HepG2 (cell line): Measurements from ENCODE around the gene NRN1. TPM values are rescaled to one million over a fixed set of nuclear protein-coding genes. Genes with fewer than 3 reads are reported as not detected.

Source experiments
- ELF3 ChIP-seq: IDR thresholded peaks from 2 replicates; pipeline ENCODE4 v1.6.1; 2016; ENCODE audit warnings: missing genetic modification reagents, missing compliant biosample characterization
- ELF4 ChIP-seq: sonication (generic); formaldehyde crosslinking; IDR thresholded peaks from 2 replicates; pipeline ENCODE4 v1.5.0; 2020; ENCODE audit warnings: missing genetic modification reagents, mild to moderate bottlenecking, moderate library complexity, borderline replicate concordance
- FOXP1 ChIP-seq, 2 experiments: fragments of 450-650 bp in 1 of 2; IDR thresholded peaks; 2 replicates each; pipeline ENCODE4 v1.6.1; 2017 to 2018; ENCODE audit warnings: antibody characterized with exemption in 1 of 2
- JUNB ChIP-seq: sonication (generic); formaldehyde crosslinking; IDR thresholded peaks from 2 replicates; pipeline ENCODE4 v1.8.0; 2022; ENCODE audit warnings: missing genetic modification reagents, mild to moderate bottlenecking, borderline replicate concordance
- JUND ChIP-seq: sonication (generic); formaldehyde crosslinking; IDR thresholded peaks from 2 replicates; pipeline ENCODE4 v1.8.0; 2022; ENCODE audit warnings: mild to moderate bottlenecking, missing genetic modification reagents
- MAFF ChIP-seq: IDR thresholded peaks from 2 replicates; pipeline ENCODE4 v1.6.1; 2011; ENCODE audit warnings: low read depth, low read length, improper control_type of control experiment
- MIER3 ChIP-seq: IDR thresholded peaks from 2 replicates; pipeline ENCODE4 v1.6.1; 2016; ENCODE audit warnings: missing compliant biosample characterization, borderline replicate concordance
- PAX8 ChIP-seq: sonication (generic); formaldehyde crosslinking; IDR thresholded peaks from 2 replicates; pipeline ENCODE4 v1.8.0; 2022; ENCODE audit warnings: mild to moderate bottlenecking, missing genetic modification reagents, borderline replicate concordance
- PCBP2 ChIP-seq: fragments of 200-400 bp; formaldehyde crosslinking; optimal IDR thresholded peaks from 2 replicates; pipeline ENCODE3; 2018; ENCODE audit warnings: low read length, low read depth; ENCODE audit not compliant: poor library complexity, severe bottlenecking
- RARA ChIP-seq: IDR thresholded peaks from 2 replicates; pipeline ENCODE4 v1.6.1; 2016; ENCODE audit warnings: missing genetic modification reagents, missing compliant biosample characterization
- RXRB ChIP-seq: IDR thresholded peaks from 2 replicates; pipeline ENCODE4 v1.6.1; 2016; ENCODE audit warnings: borderline replicate concordance, missing genetic modification reagents, missing compliant biosample characterization
- SP140L ChIP-seq: sonication (generic); formaldehyde crosslinking; IDR thresholded peaks from 2 replicates; pipeline ENCODE4 v1.4.0; 2020; ENCODE audit warnings: missing genetic modification reagents, borderline replicate concordance
- SYNCRIP ChIP-seq: fragments of 200-400 bp; formaldehyde crosslinking; IDR thresholded peaks from 2 replicates; pipeline ENCODE4 v1.6.1; 2018; ENCODE audit warnings: mild to moderate bottlenecking, low read depth, low read length; ENCODE audit not compliant: insufficient read depth
- TEAD2 ChIP-seq: sonication (generic); formaldehyde crosslinking; IDR thresholded peaks from 2 replicates; pipeline ENCODE4 v1.9.0; 2021; ENCODE audit warnings: missing genetic modification reagents
- TEAD3 ChIP-seq: optimal IDR thresholded peaks from 2 replicates; pipeline ENCODE3; 2016; ENCODE audit warnings: borderline replicate concordance
- ZNF614 ChIP-seq: IDR thresholded peaks from 2 replicates; pipeline ENCODE4 v1.6.1; 2018; ENCODE audit warnings: missing biosample characterization, missing genetic modification reagents, inconsistent platforms, borderline replicate concordance
- ZNF792 ChIP-seq: IDR thresholded peaks from 2 replicates; pipeline ENCODE4 v1.6.1; 2016
- polyA plus RNA-seq, 8 experiments: library from polyadenylated mRNA; depleted of rRNA in 3 of 8; stranded (reverse) in 7 of 8; unstranded in 1 of 8; fragments of >200 nt; fragmentation: Illumina TruSeq in 4 of 8; extraction: Trizol in 4 of 8; gene quantifications; 2 replicates each; pipeline versions ENCODE4 v1.2.1 to v1.2.3, GENCODE V29; 2011 to 2016; ENCODE audit warnings: low read depth in 4 of 8, missing spikeins in 1 of 8, mixed read lengths in 1 of 8; ENCODE audit not compliant: insufficient read depth in 1 of 8
- total RNA-seq, 5 experiments: library from RNA; depleted of rRNA; stranded (reverse); fragments of >200 nt; fragmentation: Illumina TruSeq; extraction: Trizol; gene quantifications; 2 replicates each; pipeline ENCODE4 v1.2.3, GENCODE V29; 2016; ENCODE audit warnings: low read depth in 1 of 5
- TF ChIP-seq, protein P1 (sequence below): IDR thresholded peaks from 2 replicates; pipeline ENCODE4 v1.6.1; 2016; ENCODE audit warnings: low read depth
- TF ChIP-seq, protein P2 (sequence below): sonication (generic); formaldehyde crosslinking; IDR thresholded peaks from 2 replicates; pipeline ENCODE4 v1.5.0; 2020; ENCODE audit warnings: missing genetic modification reagents
- TF ChIP-seq, protein P3 (sequence below): sonication (generic); formaldehyde crosslinking; IDR thresholded peaks from 2 replicates; pipeline ENCODE4 v1.5.0; 2020; ENCODE audit warnings: mild to moderate bottlenecking, missing genetic modification reagents
- TF ChIP-seq, protein P4 (sequence below): sonication (generic); IDR thresholded peaks from 2 replicates; pipeline ENCODE4 v1.6.1; 2016; ENCODE audit warnings: low read depth, borderline replicate concordance
- TF ChIP-seq, protein P5 (sequence below): sonication (generic); formaldehyde crosslinking; conservative IDR thresholded peaks from 2 replicates; pipeline ENCODE4 v1.4.0; 2020; ENCODE audit warnings: mild to moderate bottlenecking, missing genetic modification reagents, moderate library complexity

The NRN1 gene
- total and polyA plus RNA-seq, 2 of the 13 experiments (the other 11 are each of a cell fraction or from before 2014, with no cell fraction given), result 0.11 TPM; not detected in 1

DNA sequence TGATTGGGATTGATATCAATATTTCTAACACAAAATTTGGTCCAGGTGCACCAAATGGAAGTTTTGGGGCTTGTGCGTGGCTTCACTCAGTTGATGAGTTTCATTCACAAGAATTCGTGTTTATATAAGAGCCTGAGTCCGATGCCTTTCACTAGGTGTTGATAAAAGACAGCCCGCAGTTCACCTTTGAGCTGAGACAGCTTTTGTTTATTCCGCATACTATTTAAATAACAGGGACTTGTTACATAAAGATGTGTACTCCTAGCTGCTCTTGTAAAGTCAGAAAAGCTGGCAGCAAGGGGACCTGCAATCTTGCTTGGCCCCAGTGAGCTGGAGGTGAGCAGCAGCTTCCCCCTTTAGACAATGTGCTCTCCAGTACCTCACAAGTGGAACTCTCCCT lies 19.0 kb upstream of the NRN1 start (continued):
- TF ChIP-seq, protein P1, sequence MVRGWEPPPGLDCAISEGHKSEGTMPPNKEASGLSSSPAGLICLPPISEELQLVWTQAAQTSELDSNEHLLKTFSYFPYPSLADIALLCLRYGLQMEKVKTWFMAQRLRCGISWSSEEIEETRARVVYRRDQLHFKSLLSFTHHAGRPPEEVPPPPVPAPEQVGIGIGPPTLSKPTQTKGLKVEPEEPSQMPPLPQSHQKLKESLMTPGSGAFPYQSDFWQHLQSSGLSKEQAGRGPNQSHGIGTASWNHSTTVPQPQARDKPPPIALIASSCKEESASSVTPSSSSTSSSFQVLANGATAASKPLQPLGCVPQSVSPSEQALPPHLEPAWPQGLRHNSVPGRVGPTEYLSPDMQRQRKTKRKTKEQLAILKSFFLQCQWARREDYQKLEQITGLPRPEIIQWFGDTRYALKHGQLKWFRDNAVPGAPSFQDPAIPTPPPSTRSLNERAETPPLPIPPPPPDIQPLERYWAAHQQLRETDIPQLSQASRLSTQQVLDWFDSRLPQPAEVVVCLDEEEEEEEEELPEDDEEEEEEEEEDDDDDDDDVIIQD, result no peak
- no peak for TF ChIP-seq ZNF792 (CRISPR knock-in tag)
- TF ChIP-seq, protein P2, sequence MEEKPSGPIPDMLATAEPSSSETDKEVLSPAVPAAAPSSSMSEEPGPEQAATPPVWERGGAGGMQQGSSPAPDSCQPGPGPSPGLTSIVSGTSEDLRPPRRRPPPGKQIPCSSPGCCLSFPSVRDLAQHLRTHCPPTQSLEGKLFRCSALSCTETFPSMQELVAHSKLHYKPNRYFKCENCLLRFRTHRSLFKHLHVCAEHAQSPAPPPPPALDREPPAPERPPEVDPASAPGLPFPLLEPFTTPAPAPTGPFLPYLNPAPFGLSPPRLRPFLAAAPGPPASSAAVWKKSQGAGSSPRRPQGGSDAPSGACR, result no peak
- no peak for TF ChIP-seq ZNF614 (CRISPR knock-in tag)
- TF ChIP-seq, protein P3, sequence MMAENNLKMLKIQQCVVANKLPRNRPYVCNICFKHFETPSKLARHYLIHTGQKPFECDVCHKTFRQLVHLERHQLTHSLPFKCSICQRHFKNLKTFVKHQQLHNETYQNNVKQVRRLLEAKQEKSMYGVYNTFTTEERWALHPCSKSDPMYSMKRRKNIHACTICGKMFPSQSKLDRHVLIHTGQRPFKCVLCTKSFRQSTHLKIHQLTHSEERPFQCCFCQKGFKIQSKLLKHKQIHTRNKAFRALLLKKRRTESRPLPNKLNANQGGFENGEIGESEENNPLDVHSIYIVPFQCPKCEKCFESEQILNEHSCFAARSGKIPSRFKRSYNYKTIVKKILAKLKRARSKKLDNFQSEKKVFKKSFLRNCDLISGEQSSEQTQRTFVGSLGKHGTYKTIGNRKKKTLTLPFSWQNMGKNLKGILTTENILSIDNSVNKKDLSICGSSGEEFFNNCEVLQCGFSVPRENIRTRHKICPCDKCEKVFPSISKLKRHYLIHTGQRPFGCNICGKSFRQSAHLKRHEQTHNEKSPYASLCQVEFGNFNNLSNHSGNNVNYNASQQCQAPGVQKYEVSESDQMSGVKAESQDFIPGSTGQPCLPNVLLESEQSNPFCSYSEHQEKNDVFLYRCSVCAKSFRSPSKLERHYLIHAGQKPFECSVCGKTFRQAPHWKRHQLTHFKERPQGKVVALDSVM (CRISPR knock-in tag), result no peak
- TF ChIP-seq MIER3 (CRISPR knock-in tag), result no peak
- no peak for TF ChIP-seq SP140L (CRISPR knock-in tag)
- TF ChIP-seq PCBP2, result no peak
- peak; percentile 50; the same call in 1 of the 2 replicates for TF ChIP-seq ELF3
- TF ChIP-seq SYNCRIP, result no peak
- TF ChIP-seq, protein P4, sequence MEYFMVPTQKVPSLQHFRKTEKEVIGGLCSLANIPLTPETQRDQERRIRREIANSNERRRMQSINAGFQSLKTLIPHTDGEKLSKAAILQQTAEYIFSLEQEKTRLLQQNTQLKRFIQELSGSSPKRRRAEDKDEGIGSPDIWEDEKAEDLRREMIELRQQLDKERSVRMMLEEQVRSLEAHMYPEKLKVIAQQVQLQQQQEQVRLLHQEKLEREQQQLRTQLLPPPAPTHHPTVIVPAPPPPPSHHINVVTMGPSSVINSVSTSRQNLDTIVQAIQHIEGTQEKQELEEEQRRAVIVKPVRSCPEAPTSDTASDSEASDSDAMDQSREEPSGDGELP, result 0 out of 2 replicates have a peak, but pooled peaks have one; percentile 11
- no peak for TF ChIP-seq JUNB (CRISPR knock-in tag)
- TF ChIP-seq TEAD2 (CRISPR knock-in tag), result no peak
- TF ChIP-seq PAX8 (CRISPR knock-in tag), result no peak
- TF ChIP-seq, protein P5, sequence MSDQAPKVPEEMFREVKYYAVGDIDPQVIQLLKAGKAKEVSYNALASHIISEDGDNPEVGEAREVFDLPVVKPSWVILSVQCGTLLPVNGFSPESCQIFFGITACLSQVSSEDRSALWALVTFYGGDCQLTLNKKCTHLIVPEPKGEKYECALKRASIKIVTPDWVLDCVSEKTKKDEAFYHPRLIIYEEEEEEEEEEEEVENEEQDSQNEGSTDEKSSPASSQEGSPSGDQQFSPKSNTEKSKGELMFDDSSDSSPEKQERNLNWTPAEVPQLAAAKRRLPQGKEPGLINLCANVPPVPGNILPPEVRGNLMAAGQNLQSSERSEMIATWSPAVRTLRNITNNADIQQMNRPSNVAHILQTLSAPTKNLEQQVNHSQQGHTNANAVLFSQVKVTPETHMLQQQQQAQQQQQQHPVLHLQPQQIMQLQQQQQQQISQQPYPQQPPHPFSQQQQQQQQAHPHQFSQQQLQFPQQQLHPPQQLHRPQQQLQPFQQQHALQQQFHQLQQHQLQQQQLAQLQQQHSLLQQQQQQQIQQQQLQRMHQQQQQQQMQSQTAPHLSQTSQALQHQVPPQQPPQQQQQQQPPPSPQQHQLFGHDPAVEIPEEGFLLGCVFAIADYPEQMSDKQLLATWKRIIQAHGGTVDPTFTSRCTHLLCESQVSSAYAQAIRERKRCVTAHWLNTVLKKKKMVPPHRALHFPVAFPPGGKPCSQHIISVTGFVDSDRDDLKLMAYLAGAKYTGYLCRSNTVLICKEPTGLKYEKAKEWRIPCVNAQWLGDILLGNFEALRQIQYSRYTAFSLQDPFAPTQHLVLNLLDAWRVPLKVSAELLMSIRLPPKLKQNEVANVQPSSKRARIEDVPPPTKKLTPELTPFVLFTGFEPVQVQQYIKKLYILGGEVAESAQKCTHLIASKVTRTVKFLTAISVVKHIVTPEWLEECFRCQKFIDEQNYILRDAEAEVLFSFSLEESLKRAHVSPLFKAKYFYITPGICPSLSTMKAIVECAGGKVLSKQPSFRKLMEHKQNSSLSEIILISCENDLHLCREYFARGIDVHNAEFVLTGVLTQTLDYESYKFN, result peak; percentile 25; the same call in 1 of the 2 replicates
- TF ChIP-seq ELF4 (CRISPR knock-in tag), result no peak
- 0 out of 2 replicates have a peak, but pooled peaks have one; percentile 12 for TF ChIP-seq RARA
- TF ChIP-seq MAFF, result 0 out of 2 replicates have a peak, but pooled peaks have one; percentile 35
- 0 out of 2 replicates have a peak, but pooled peaks have one; percentile 25 for TF ChIP-seq RXRB (CRISPR knock-in tag)
- TF ChIP-seq TEAD3, result peak; percentile 14
- TF ChIP-seq FOXP1 (IDR thresholded peaks at IDR 0.05), result no peak
- peak; percentile 85 for TF ChIP-seq FOXP1 (CRISPR knock-in tag; IDR thresholded peaks at IDR 0.05)
- no peak for TF ChIP-seq JUND (CRISPR knock-in tag)
